GM18498 (cell line): ENCODE data around the gene RNF220.
"Not testable (repeated sequence)": the region's sequence is repeated elsewhere in the genome, so short reads cannot be mapped to it uniquely, and the experiment has no call there.

Source experiments
- ATAC-seq: cut with Tn5 transposase; IDR thresholded peaks from one replicate; pipeline ENCODE4 v1.9.1; 2021; ENCODE audit warnings: mild to moderate bottlenecking, moderate library complexity; ENCODE audit not compliant: unreplicated experiment

Gene RNF220

GRCh38 chr1:44648529-44649250, 243.6 kb downstream of the RNF220 start:
- no peak for ATAC-seq

- ATAC-seq, result no peak
Measured at GRCh38 chr1:44649788-44650158, 244.7 kb downstream of the RNF220 start.

- ATAC-seq, result no peak
Measured at GRCh38 chr1:44650159-44650831, 245.2 kb downstream of the RNF220 start.

DNA sequence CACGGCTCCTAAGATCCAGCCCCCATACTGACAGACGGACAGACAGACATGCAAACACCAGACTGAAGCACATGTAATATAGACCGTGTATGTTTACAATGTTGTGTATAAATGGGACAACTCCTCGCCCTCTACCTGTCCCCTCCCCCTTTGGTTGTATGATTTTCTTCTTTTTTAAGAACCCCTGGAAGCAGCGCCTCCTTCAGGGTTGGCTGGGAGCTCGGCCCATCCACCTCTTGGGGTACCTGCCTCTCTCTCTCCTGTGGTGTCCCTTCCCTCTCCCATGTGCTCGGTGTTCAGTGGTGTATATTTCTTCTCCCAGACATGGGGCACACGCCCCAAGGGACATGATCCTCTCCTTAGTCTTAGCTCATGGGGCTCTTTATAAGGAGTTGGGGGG, 246.0 kb downstream of the RNF220 start:
- ATAC-seq, result no peak

DNA sequence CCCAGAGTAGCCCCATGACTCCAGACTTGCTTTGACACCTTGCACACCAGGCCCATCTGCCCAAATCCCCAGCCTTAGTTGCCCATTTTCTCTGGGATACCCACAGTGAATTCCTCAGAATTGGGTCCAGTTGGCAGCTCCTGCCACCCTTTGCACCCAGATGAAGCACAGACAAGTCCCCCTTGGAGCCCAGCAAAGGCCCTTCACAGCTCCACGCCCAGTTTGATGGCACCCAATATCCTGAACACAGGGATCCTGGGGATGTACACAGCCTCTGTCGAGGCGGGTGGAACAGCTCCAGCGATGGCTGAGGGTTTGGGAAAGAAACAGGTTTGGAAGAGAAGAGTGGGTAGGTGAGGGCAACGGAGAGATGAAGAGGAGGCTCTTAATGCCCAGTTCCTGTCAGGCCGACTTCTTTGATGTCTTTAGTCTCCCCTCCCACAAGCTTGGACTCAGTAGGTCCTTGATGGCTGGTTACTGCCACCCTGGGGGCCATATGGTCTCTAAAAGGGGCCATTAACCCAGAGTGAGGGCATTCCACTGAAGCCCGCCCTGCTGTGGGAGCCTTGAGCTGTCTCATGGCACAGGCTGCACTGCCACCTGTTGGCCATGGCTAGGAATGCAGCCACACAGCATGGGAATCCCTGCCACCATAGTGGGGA, 247.5 kb downstream of the RNF220 start:
- no peak for ATAC-seq

GRCh38 chr1:44653107-44653964, 248.3 kb downstream of the RNF220 start:
- ATAC-seq, result no peak

DNA sequence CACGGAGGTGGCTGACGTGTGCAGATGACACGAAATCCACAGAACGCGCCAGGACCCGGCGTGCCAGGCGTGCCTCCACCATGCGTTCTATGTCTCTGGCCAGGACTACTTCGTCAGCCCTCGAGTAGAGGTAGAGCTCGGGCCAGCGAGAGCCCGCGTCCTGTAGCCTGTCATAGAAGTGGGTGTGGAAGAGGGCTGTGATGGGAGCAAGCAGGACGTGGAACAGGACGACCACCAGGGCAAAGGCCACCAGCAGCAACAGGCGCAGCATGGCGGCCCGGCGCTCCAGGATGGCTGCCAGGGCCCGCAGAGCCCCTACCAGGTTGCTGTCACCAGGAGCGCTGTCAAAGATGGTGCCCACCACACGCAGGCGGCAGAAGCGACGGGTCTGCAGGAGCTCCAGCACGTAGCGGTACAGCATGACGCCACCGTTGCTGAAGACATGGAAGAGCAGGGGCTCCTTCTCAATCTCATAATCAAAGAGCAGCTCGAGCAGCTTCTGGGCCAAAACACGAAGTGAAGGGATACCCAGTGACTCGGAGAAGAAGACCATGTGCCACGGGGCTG, 249.6 kb downstream of the RNF220 start:
- no peak for ATAC-seq

- ATAC-seq, result no peak
Measured at GRCh38 chr1:44655609-44656008, 250.6 kb downstream of the RNF220 start.

DNA sequence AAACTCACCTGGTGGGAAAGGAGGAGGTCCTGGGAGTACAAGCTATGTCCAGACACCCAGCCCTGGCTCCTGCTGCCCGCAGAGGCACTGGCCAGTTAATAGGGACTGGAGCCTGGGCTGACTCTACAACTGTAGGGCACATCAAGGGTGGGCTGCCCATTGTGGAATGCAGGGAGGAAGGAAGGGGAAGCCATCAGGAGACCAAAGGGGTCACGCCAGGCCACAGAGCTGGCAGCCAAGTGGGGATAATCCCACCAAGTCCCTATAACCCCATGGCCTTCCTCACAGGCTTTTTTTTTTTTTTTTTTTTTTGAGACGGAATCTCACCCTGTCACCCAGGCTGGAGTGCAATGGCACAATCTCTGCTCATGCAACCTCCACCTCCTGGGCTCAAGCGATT, 254.5 kb downstream of the RNF220 start:
- no peak for ATAC-seq

GRCh38 chr1:44660176-44660575, 255.1 kb downstream of the RNF220 start:
- ATAC-seq, result no peak

DNA sequence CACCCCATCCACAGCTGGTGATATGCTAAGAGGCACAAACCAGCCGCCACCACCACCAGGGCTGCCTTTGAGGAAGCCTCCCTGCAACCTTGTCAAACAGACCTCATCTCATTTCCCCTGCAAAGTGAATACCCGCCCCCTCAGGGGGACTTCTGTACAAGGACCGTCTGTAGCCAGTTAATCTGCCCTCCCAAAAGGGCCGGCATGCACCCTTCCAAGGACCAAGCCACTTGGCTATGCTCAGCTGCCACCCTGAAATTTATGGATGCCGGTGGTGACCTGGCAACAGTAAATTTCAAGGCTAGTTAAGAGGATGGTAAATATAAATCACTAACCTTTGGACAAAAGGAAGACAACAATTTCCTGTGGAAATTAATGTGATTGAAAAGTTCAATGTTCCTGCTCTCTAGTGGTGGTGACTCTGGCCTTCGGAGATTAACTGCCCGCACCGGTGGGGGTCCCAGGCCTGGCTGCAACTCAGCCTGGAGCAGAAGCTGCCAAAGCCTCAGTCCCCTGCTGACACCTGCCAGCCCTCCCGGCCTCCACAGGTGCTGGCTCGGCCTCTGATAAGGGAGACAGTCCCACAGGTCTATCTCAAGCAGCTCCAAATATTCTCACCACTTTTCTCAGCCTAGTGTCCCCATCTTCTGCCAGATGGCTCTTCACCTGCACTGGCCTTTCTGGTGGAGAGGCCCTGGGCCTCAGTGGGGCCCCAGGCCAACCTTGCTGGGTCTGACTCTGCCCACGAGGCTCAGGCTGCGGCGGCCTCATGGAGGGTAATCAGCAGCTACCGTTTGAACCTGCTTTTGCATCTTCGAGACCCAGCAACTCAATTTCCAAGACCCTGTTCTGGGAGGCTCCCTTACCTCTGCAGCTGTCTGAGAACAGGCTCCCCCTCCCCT, 257.0 kb downstream of the RNF220 start:
- no peak for ATAC-seq

GRCh38 chr1:44662683-44663030, 257.6 kb downstream of the RNF220 start:
- ATAC-seq, result no peak

DNA sequence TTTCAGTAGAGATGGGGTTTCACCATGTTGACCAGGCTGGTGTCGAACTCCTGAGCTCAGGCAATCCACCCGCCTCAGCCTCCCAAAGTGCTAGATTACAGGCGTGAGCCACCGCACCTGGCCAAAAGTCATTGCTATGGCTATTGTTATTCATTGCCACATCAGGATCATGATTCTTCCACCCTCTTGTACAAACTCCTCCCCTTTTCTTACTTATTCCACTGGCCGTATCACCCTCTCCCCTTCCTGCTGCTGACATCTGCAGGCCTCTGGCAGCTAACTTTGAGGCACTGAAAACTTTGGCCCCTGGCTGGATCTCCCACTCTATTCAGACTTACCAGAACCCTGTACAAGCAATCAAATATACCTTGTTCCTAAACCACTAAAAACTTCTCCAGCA, 258.4 kb downstream of the RNF220 start:
- no peak for ATAC-seq

GRCh38 chr1:44664730-44665370, 259.8 kb downstream of the RNF220 start:
- no peak for ATAC-seq

DNA sequence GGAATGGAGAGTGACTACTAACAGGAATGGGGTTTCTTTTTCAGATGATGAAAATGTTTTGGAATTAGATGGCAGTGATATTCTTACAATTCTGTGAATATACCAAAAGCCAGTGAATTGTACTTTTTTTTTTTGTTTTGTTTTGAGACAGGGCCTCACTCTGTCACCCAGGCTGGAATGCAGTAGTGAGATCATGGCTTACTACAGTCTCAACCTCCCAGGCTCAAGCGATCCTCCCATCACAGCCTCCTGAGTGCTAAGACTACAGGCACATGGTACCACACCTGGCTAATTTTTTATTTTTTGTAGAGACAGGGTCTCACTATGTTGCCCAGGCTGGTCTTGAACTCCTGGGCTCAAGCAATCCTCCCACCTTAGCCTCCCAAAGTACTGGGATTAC, 261.7 kb downstream of the RNF220 start:
- ATAC-seq, result not testable (repeated sequence)

DNA sequence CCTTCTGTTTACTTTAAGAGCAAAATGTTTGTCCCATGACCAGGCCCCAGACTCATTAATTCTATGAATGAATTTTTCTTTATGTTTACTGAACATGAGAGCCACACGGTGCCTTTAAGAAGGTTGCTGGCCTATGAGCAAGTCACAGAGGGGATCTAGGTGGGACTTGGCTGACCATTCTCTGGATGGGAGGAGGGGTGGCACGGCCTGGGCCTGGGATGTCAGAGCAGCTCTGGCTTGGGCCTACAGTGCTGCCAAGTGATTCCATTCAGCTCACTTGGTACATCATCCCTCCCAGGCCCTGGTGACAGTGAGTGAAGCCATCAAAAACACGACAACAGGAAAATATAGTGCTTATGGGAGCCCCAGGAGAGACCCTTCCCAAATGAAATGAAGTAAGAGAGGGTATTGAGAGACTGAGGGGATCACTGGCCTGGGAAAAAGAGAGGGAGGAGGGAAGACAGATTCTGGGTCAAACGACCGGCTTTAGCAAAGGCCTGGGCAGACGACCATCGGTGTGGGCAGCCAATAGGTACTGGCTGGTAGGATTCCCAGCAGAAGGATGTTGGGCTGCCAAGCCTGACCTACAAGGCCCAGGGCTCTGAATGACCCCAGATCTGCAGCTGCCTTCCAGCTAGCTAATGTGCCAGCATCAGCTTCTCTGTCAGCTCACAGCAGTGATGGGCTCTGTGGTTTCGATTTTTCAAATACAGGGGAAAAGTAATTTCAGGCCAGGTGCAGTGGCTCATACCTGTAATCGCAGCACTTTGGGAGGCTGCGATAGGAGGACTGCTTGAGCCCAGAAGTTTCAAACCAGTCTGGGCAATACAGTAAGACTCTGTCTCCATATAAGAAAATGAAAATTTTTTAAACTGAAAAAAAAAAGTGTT, 265.9 kb downstream of the RNF220 start:
- ATAC-seq, result no peak

DNA sequence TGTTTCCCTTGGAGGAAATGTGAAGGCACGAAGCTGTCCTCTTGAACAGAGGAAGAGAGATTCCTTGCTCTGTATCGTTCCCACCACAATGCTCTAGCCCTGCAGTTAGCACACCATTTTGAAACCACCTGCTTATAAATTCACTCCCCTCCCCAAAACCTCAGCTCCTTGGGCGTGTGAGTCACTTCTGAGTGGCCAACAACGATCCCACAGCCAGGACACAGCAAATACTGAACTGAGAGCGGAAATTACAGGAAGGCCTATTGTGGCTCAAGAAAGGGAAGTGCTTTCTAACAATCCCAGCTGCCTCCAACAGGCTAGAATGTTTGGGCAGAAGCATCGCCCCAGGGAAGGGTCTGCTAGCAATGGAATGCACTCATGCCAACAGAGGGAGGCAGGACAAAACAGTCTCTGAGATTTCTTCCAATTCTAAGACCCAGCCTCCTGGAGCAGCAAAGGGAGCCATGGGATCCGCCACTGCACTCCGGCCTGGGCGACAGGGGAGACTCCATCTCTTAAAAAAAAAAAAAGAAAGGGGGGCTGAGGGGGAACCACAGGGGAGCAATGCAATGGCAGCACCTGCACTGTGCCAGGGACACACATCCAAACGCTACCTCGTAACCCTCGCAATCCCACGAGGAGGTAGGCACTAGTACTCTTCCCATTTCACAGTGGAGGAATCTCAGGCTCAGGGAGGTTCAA, 267.4 kb downstream of the RNF220 start:
- ATAC-seq, result no peak
